AG04450 (cell line): ENCODE measurements around the gene OR52E5. TPM values are rescaled to one million over a fixed set of nuclear protein-coding genes. Genes with fewer than 3 reads are reported as not detected.

Experiments used
- CTCF ChIA-PET: fragments of 300-600, 350-600 bp; formaldehyde crosslinking; extraction: SDS; loops from one replicate; lab custom pipeline; 2022; ENCODE audit warnings: antibody characterized with exemption, inconsistent platforms; lab: Charles Lee
- POLR2A ChIA-PET: fragments of 350-600 bp; formaldehyde crosslinking; extraction: SDS; loops from one replicate; lab custom pipeline; 2021; ENCODE audit warnings: antibody characterized with exemption, inconsistent platforms; lab: Yijun Ruan, JAX
- DNase-seq: peaks from one replicate; pipeline ENCODE4 v3.0.0-alpha.2; 2011; ENCODE audit warnings: low read depth, low spot score
- H3K27ac ChIP-seq: one replicate; pipeline ENCODE4 v1.5.1; 2012; ENCODE audit warnings: low read depth, low read length, control low read depth
- H3K27me3 ChIP-seq: one replicate; pipeline ENCODE4 v1.6.0; 2012; ENCODE audit warnings: low read length; ENCODE audit not compliant: control insufficient read depth, insufficient read depth
- H3K4me3 ChIP-seq: 2 replicates; pipeline ENCODE4 v1.5.1; 2011; ENCODE audit warnings: mild to moderate bottlenecking, low read depth, low read length, control low read depth
- H3K9me3 ChIP-seq: 2 replicates; pipeline ENCODE4 v1.5.1; 2012; ENCODE audit warnings: low read length; ENCODE audit not compliant: control insufficient read depth, insufficient read depth
- polyA plus RNA-seq: library from polyadenylated mRNA; depleted of rRNA; stranded (reverse); fragments of >200 nt; gene quantifications from 2 replicates; pipeline ENCODE4 v1.2.3, GENCODE V29; 2011
- TF ChIP-seq, protein P1 (sequence below): IDR thresholded peaks from 2 replicates; pipeline ENCODE4 v1.5.1; 2011; ENCODE audit warnings: low read depth, low read length, control low read depth, inconsistent platforms

OR52E5 gene
- polyA plus RNA-seq, 1 experiment, result not detected

DNA sequence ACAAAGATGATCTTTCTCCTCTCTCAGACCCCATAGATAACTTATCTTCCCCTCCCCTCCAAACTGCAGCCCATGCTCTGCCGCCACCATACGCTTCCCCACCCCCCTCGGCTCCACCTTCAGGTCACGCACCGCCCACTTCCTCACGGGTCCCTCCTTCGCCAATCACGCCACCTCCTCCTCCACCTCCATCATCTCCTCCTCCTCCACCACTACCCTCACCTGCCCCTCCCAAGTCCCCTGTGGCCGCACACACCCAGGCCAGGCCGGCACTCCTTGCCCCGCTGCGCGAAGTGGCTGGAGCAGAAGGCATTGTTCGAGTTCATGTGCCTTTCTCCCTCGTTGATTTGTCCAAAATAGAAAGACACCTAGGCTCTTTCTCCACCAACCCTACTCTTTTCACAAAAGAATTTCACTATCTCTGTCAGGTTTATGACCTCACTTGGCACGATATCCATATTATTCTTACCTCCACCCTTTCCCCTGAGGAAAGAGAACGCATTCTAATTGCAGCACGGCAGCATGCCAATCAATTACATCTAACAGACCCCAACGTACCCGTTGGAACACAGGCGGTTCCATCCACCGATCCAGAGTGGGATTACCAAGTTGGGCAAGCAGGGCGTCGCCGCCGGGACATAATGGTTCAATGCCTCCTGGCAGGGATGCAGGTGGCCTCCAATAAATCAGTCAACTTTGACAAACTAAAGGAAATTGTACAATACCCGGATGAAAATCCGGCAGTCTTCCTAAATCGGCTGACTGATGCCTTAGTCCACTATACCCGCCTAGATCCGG, 36.8 kb downstream of the OR52E5 start:
- POLR2A ChIA-PET, result no interaction called here
- TF ChIP-seq, protein P1, sequence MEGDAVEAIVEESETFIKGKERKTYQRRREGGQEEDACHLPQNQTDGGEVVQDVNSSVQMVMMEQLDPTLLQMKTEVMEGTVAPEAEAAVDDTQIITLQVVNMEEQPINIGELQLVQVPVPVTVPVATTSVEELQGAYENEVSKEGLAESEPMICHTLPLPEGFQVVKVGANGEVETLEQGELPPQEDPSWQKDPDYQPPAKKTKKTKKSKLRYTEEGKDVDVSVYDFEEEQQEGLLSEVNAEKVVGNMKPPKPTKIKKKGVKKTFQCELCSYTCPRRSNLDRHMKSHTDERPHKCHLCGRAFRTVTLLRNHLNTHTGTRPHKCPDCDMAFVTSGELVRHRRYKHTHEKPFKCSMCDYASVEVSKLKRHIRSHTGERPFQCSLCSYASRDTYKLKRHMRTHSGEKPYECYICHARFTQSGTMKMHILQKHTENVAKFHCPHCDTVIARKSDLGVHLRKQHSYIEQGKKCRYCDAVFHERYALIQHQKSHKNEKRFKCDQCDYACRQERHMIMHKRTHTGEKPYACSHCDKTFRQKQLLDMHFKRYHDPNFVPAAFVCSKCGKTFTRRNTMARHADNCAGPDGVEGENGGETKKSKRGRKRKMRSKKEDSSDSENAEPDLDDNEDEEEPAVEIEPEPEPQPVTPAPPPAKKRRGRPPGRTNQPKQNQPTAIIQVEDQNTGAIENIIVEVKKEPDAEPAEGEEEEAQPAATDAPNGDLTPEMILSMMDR, result no peak
- Histone ChIP-seq H3K9me3 (peaks cover 58% of the 10 kb centered on the region), H3K27ac (no peak overlapping the region), H3K27me3 (no peaks in the 10 kb centered on the region), H3K4me3 (no peak overlapping the region)
- CTCF ChIA-PET, result no interaction called here
- no peak for DNase-seq

DNA sequence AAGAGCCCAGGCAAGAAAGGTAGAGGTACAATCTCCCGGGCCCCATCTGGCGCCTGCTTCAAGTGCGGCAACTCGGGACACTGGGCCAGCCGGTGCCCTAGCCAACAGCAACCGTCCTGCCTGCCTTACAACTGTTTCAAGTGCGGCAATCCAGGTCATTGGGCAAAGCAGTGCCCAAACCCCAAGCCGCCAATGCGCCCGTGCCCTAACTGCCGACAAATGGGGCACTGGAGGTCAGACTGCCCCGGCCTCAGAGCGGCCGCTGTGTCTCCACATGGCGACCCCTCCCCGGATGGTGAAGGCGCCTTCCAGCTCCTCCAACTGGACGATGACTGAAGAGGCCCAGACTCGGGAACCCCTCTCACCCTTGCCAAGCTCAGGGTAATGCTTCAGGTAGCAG, 37.6 kb downstream of the OR52E5 start:
- POLR2A ChIA-PET, result no interaction called here
- no peak for DNase-seq
- Histone ChIP-seq H3K4me3 (no peak overlapping the region), H3K27me3 (no peaks in the 10 kb centered on the region), H3K27ac (no peak overlapping the region), H3K9me3 (peaks cover 62% of the 10 kb centered on the region)
- CTCF ChIA-PET, result no interaction called here
- TF ChIP-seq, protein P1, result no peak

DNA sequence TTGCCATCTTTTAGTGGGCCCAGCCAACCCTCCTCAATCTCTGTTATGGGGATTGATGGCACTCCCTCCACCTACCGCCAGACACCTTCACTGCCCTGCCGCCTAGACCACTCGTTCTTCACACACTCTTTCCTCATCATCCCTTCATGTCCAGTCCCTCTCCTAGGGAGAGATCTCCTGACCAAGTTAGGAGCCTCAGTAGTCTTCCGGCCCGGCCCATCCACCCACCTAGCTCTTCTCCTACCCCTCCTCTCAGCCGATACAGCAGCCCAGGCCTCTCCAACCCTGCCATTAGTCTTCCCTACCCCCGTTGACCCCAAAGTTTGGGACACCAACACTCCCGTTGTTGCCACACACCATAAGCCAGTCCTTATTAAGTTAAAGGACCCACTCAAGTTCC, 38.1 kb downstream of the OR52E5 start:
- Histone ChIP-seq H3K27me3 (no peaks in the 10 kb centered on the region), H3K27ac (no peak overlapping the region), H3K4me3 (no peak overlapping the region), H3K9me3 (peaks cover 64% of the 10 kb centered on the region)
- TF ChIP-seq, protein P1, result no peak
- ChIA-PET CTCF (no interaction called here), POLR2A (no interaction called here)
- no peak for DNase-seq

DNA sequence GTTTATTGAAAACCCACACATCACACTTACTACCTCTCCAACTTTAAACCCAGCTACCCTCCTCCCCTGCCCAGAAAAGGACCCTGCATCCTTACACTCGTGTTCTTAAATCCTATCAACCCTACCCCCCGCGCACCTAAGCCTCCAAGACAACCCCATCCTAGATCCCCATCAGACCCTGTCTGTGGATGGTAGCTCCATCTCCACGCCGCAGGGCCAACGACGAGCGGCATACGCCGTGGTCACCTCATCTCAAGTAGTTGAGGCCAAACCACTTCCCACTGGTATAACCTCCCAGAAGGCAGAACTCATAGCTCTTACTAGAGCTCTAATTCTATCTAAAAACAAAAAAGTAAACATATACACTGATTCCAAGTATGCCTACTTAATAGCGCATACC, 39.7 kb downstream of the OR52E5 start:
- POLR2A ChIA-PET, result no interaction called here

DNA sequence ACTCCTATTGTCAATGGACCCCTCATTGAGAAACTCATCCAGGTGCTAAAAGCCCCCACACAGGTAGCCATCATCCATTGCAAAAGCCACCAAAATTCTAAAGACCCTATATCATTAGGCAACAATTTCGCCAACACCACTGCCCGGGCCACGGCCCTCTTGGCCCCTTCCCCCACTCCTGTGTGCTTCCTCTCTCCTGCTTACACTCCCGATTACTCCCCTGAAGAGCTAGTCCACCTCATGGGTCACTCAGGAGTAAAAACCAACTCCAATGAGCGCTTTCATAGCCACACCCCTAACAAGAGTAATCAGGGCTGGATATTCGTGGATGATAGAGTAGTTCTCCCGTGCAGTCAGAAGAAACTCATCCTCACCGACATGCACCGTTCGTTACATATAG, 40.1 kb downstream of the OR52E5 start:
- no peak overlapping the region for H3K4me3 ChIP-seq
- TF ChIP-seq, protein P1, result no peak
- ChIA-PET POLR2A (no interaction called here), CTCF (interaction anchor here (0.9 kb wide), 1 partner anchor 376 kb away, joined by 4 read pairs; no protein-coding TSS in a partner anchor)
- no peak overlapping the region for H3K27ac ChIP-seq
- H3K9me3 ChIP-seq, result peaks cover 79% of the 10 kb centered on the region
- no peaks in the 10 kb centered on the region for H3K27me3 ChIP-seq
- no peak for DNase-seq

More for the DNA sequence above, 39.7 kb downstream of the OR52E5 start:
- TF ChIP-seq, protein P1, result no peak
- Histone ChIP-seq H3K27ac (no peak overlapping the region), H3K4me3 (no peak overlapping the region), H3K9me3 (peaks cover 77% of the 10 kb centered on the region), H3K27me3 (no peaks in the 10 kb centered on the region)
- CTCF ChIA-PET, result interaction anchor here (0.9 kb wide), 1 partner anchor 376 kb away, joined by 4 read pairs; no protein-coding TSS in a partner anchor
- no peak for DNase-seq
